Activated CD4-positive, alpha-beta T cell treated with anti-CD3 and anti-CD28 coated beads, Interleukin-2, Interleukin-6, amounts not matched to agents 100 ng/mL and 50 ng/mL, durations not matched to agents 16 hours and 8 hours (primary cell): ENCODE results near the gene ODF4.
"Not testable (repeated sequence)": the region's sequence is repeated elsewhere in the genome, so short reads cannot be mapped to it uniquely, and the experiment has no call there.

Experiments
- DNase-seq: peaks from one replicate; pipeline ENCODE4 v3.0.0-alpha.2; 2020

The ODF4 gene

DNA sequence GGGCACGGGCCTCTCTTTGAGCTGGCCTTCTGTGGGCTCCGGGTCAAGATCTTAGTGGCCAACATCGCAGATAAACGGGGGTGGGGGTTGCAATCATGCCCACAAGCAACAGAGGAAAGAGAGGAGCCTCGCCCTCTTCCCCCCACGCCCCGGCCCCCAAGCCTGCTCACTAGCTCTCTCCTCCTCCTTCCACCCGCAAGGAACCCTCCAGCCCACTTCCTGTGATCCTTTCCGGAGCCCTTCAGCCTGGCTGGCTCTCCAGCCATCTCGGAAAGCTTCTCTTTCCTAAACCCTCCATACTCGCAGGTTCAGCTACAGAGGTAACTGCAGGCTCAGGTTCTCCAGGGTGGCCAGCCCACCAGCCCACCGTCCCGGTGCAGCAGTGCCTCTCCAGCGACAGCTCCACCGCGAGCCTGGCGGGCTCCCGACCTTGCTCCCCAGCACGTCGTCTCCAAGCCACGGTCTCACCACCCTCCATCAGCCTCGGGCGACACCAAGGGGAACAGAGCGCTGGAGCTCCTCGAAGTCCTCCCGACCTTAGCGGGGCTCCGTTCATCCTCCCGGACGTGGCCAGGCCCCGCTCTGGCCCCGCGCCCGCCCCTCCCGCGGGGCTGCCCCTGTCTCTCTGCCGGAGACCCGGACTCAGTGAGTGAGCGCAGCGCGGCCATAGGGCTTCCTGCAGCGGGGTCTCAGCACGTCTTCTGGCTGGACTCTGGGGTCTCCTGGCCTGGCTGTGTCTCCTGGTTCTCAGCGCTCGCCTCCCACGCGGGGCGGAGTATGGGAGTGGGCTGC is 12.9 kb upstream of the ODF4 start:
- DNase-seq = peak; percentile 13

GRCh38 chr17:8327303-8327649 is 12.4 kb upstream of the ODF4 start:
- DNase-seq = no peak

DNA sequence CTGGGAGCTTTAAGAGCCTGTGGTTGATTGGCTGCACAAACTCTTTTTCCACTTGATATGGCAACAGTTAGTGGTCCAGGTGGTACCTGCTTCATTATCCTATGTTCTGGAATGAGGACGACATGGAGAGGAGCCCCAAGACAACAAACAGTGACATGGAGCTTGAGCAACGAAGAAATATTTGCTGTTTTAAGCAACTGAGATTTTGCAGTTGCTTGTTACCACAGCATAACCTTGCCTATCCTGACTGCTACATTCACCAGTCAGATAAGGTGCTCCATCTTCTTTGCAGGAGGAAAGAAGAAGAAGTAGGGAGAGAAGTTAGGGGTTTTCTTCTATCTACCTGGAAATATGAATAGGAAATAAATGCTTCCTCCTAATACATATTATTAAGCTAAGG is 7.5 kb upstream of the ODF4 start:
- no peak for DNase-seq

DNA sequence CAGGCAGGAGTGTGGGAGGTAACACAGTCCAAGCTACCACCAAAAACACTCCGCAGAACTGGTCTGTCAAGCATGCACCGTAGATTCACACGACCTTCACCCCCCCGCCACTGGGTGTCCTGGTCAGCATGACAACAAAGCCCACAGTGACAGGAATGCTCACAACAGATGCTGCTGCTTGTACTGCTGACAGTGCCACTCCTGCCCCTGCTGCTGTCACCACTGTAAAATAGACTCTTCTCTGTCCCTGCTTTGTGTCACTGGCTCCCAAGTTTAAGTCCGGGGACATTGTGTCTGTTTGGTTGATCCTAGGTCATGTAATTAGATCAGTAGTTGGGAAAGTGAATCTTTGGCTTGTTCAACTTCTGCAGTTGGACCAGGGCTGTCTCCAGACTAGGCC is 7.0 kb upstream of the ODF4 start:
- no peak for DNase-seq

GRCh38 chr17:8333281-8333680 is 6.4 kb upstream of the ODF4 start:
- DNase-seq = no peak

- DNase-seq = no peak
Measured at GRCh38 chr17:8337802-8338752, 1.6 kb upstream of the ODF4 start.

DNA sequence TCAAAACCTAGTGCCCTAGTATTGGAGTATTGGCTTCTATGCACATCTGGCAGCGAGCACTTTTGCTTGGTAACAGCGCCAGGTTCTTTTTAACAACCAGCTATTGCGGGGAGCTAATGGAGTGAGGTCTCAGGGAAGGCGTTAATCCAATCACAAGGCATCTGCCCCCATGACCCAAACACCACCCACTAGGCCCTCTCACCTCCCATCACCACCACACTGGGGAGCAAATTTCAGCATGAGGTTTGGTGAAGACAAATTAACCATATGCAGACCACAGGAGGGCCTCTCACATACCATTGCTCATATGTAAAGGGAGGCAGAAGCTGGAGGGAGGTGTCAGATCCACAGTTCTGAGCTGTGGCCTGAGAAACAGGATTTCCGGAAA is 893 bp upstream of the ODF4 start:
- no peak for DNase-seq

DNA sequence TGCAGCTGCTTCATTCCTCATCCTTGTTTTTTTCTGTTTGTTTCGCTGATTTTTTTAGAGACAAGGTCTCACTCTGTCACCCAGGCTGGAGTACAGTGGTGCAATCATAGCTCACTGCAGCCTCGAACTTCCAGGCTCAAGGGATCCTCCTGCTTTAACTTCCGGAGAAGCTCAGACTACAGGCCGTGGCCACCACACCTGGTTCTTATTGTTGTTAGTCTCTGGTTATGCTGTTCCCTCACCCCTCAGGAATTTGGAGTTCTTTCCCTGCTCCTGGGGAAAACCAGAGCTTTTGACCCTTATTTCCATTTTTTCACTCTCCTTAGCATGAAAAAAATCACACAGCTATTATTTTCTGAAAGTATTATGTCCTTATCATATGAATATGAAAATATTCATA is 1.8 kb downstream of the ODF4 start:
- DNase-seq = no peak

- DNase-seq = peak; percentile 9
Measured at GRCh38 chr17:8345052-8345690, 5.5 kb downstream of the ODF4 start.

GRCh38 chr17:8345951-8346665 is 6.5 kb downstream of the ODF4 start:
- no peak for DNase-seq

DNA sequence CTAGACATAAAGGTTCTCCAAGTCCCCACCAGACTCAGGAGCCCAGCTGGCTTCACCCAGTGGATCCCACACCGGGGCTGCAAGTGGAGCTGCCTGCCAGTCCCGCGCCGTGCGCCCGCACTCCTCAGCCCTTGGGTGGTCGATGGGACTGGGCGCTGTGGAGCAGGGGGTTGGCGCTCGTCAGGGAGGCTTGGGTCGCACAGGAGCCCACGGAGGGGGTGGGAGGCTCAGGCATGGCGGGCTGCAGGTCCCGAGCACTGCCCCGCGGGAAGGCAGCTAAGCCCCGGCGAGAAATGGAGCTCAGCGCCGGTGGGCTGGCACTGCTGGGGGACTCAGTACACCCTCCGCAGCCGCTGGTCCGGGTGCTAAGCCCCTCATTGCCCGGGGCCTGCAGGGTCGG is 7.4 kb downstream of the ODF4 start:
- not testable (repeated sequence) for DNase-seq

GRCh38 chr17:8350339-8350738 is 10.7 kb downstream of the ODF4 start:
- no peak for DNase-seq

GRCh38 chr17:8353736-8354135 is 14.1 kb downstream of the ODF4 start:
- DNase-seq = no peak

- no peak for DNase-seq
Measured at GRCh38 chr17:8354236-8354635, 14.6 kb downstream of the ODF4 start.

DNA sequence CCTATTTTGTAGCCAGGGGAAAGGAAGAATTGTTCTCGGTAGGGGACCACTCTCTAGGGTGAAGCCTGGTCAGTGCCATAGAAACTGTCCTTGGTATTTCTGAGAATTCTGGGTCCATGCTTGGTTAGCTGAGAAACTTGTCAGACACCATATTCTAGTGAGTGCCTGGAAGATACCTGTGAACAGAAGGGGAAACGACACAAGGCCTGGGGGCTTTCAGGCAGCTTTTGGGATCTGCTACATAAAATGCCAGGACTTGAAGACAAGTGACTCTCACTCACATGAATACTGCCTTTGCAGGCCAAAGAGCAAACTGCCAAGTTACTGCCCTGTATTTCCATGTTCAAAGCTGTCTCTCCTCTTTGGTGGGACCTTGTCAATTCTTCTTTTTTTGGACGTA is 18.3 kb downstream of the ODF4 start:
- no peak for DNase-seq

DNA sequence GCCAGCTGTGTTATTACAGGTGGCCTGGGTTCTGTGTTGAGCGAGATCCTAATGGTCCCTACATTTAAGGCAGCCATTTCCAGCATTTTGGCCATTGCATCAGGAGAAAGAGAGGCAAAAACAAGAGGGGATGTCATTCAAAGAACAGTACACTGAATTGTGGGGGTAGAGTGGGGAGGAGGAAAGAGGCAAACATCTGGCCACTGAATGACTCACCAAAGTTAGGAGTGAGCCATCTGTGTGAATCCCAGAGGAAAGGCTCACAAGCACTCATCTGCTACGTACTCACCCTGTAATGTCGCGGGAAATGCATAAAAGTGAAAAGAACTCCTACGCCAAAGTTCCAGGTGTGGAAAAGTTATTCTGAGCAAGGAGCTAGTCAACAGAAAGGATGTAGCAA is 20.1 kb downstream of the ODF4 start:
- DNase-seq = no peak

DNA sequence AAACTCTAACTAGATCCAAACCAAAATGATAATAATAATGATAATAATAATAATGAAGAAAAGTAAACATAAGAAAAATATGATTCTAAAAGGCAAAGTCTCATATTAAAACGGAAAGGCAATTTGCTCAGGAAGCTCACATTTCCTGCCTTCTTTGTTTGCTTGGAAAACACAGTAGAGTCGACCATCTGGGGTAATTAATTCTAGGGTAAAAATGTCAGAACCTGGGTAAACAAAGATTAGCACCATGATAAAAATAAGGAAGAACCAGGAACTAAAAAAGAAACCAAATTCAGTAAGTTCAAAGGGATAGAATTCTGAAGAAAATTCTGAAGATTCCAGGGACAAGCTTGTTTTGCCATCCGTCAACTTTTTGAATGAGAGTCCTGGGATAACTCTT is 20.6 kb downstream of the ODF4 start:
- DNase-seq = no peak

GRCh38 chr17:8360751-8361150 is 21.1 kb downstream of the ODF4 start:
- DNase-seq = no peak

- DNase-seq = no peak
Measured at GRCh38 chr17:8362651-8363332, 23.2 kb downstream of the ODF4 start.

- no peak for DNase-seq
Measured at GRCh38 chr17:8365143-8365542, 25.5 kb downstream of the ODF4 start.

GRCh38 chr17:8366231-8366630 is 26.6 kb downstream of the ODF4 start:
- no peak for DNase-seq

DNA sequence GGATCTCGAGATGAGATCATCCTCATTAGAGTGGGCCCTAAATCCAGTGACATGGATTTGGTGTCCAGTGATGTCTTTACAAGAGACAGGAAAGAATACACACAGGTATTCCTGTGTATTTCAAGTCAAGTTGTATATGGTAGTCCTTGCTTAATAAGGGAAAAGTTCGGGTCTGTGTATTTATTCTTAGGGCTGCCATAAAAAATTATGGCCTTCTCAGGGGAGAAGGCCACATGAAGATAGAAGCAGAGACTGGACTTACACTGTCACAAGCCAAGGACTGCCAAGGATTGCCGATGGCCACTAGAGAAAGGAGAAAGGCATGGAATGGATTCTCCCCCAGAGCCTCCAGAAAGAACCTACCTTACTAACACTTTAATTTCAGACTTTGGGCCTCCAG is 28.6 kb downstream of the ODF4 start:
- no peak for DNase-seq

GRCh38 chr17:8369944-8370343 is 30.3 kb downstream of the ODF4 start:
- no peak for DNase-seq
